Breast epithelium (tissue), 4 donors: ENCODE data around the gene ATP9A. TPM values are rescaled to one million over a fixed set of nuclear protein-coding genes. Genes with fewer than 3 reads are reported as not detected.

Experiments used
- DNase-seq, 2 donors: peaks; one replicate each; pipeline ENCODE4 v3.0.0-alpha.2; 2019; ENCODE audit warnings: low spot score in 2 of 2
- H3K27ac ChIP-seq, 2 donors: fragments of 200-600 bp; sonication (generic) in 1 of 2; one replicate each; pipeline ENCODE4 v1.5.1; 2016 to 2019; ENCODE audit warnings: mild to moderate bottlenecking in 1 of 2
- H3K27me3 ChIP-seq, 2 donors: fragments of 200-600 bp; sonication (generic) in 1 of 2; one replicate each; pipeline versions ENCODE4 v1.5.1 to v1.6.0; 2017 to 2019; ENCODE audit warnings: control low read depth in 1 of 2, mild to moderate bottlenecking in 1 of 2
- H3K36me3 ChIP-seq: fragments of 200-600 bp; one replicate; pipeline ENCODE4 v1.5.1; 2019
- H3K4me1 ChIP-seq, 2 donors: fragments of 200-600 bp; sonication (generic); one replicate each; pipeline ENCODE4 v1.5.1; 2016 to 2019; ENCODE audit warnings: control low read depth in 1 of 2
- H3K4me3 ChIP-seq, 3 donors: fragments of 200-600 bp; sonication (generic); 1 replicate in 2 of 3; 2 replicates in 1 of 3; pipeline ENCODE4 v1.5.1; 2016 to 2019; ENCODE audit warnings: mild to moderate bottlenecking in 3 of 3, moderate library complexity in 2 of 3
- H3K9me3 ChIP-seq, 2 donors: fragments of 200-600 bp; sonication (generic) in 1 of 2; one replicate each; pipeline ENCODE4 v1.5.1; 2016 to 2019; ENCODE audit warnings: control low read depth in 1 of 2
- POLR2A ChIP-seq: fragments of 450-650 bp; IDR thresholded peaks from one replicate; pipeline ENCODE4 v1.6.1; 2016; ENCODE audit warnings: antibody characterized with exemption, mild to moderate bottlenecking, moderate library complexity
- POLR2AphosphoS5 ChIP-seq, 3 donors: sonication (generic); formaldehyde crosslinking; IDR thresholded peaks; one replicate each; pipeline ENCODE4 v1.6.1; 2017; ENCODE audit warnings: antibody characterized with exemption in 3 of 3
- intact Hi-C: fragments of 100-400 bp; cut with DNase I; formaldehyde crosslinking; loops from one replicate; pipeline ENCODE4 v1.15.1; 2023; ENCODE audit warnings: low total_unique reads
- total RNA-seq, 3 donors: library from RNA; depleted of rRNA; stranded (reverse); fragments of >200 nt; gene quantifications; one replicate each; pipeline ENCODE4 v1.1.0, GENCODE V29; 2016
- TF ChIP-seq, protein P1 (sequence below), 3 donors: fragments of 450-650 bp; IDR thresholded peaks; one replicate each; pipeline ENCODE4 v1.5.1; 2016 to 2017; ENCODE audit warnings: antibody characterized with exemption in 3 of 3, mild to moderate bottlenecking in 3 of 3, moderate library complexity in 3 of 3

Gene ATP9A
- total RNA-seq, 3 donors from 2014 or later = 41.6 to 98.4 (median 50.8) TPM

- no peak overlapping the region for H3K27ac ChIP-seq
- DNase-seq = no peak
- no peaks in the 10 kb centered on the region for H3K36me3 ChIP-seq
- H3K27me3 ChIP-seq = no peaks in the 10 kb centered on the region
- no peaks in the 10 kb centered on the region for H3K4me1 ChIP-seq
- TF ChIP-seq POLR2AphosphoS5 (IDR thresholded peaks at IDR 0.05) (no peak), POLR2A (no peak)
- TF ChIP-seq, protein P1, sequence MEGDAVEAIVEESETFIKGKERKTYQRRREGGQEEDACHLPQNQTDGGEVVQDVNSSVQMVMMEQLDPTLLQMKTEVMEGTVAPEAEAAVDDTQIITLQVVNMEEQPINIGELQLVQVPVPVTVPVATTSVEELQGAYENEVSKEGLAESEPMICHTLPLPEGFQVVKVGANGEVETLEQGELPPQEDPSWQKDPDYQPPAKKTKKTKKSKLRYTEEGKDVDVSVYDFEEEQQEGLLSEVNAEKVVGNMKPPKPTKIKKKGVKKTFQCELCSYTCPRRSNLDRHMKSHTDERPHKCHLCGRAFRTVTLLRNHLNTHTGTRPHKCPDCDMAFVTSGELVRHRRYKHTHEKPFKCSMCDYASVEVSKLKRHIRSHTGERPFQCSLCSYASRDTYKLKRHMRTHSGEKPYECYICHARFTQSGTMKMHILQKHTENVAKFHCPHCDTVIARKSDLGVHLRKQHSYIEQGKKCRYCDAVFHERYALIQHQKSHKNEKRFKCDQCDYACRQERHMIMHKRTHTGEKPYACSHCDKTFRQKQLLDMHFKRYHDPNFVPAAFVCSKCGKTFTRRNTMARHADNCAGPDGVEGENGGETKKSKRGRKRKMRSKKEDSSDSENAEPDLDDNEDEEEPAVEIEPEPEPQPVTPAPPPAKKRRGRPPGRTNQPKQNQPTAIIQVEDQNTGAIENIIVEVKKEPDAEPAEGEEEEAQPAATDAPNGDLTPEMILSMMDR (IDR thresholded peaks at IDR 0.05) = no peak
- H3K4me3 ChIP-seq = no peak overlapping the region
- no peaks in the 10 kb centered on the region for H3K9me3 ChIP-seq
- intact Hi-C loops = no loop called here
Measured at GRCh38 chr20:51668947-51669346, 99.2 kb downstream of the ATP9A start.

DNA sequence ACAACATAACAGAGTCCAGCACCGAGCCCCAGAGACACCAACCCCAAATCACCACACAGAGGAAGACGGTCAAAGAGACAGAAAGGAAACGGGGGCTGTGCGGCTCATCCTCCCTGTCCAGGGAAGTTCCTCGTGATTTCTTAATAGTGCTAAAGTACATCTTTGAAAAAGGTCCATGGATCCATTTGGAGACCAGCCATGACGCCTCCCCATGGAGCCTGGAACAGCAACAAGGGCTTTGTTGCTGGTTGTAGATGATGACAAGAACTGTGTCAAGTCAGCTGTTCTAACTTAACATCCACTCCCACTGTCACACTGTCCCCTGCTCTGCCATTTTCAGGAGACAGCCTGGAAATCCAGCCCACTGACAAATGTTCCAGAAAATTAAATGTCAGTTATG is 99.7 kb downstream of the ATP9A start:
- TF ChIP-seq POLR2AphosphoS5 (IDR thresholded peaks at IDR 0.05) (no peak), POLR2A (no peak)
- TF ChIP-seq, protein P1 (IDR thresholded peaks at IDR 0.05) = no peak

DNA sequence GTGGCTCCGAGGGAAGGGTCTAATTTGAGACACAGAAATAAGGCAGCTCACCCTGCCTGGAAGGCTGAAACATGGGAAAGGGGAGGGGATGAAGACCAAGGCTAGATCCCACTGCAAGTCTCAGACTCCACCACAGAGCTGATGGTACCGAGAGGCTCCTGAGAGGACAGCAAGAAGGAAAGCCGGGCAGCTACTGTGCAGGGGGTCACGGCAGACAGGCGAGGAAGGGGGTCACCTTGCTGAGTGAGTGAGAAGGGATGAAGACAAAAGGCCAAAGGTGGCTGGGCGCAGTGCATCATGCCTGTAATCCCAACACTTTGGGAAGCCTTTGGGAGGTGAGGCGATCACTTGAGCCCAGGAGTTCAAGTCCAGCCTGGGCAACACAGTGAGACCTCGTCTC is 100.7 kb downstream of the ATP9A start:
- DNase-seq = no peak
- Histone ChIP-seq H3K9me3 (no peaks in the 10 kb centered on the region), H3K27me3 (no peaks in the 10 kb centered on the region), H3K36me3 (no peaks in the 10 kb centered on the region), H3K4me1 (no peaks in the 10 kb centered on the region), H3K27ac (no peak overlapping the region), H3K4me3 (no peak overlapping the region)
- TF ChIP-seq POLR2A (no peak), POLR2AphosphoS5 (IDR thresholded peaks at IDR 0.05) (no peak)
- TF ChIP-seq, protein P1 (IDR thresholded peaks at IDR 0.05) = no peak
- intact Hi-C loops = no loop called here

More for the DNA sequence above, 99.7 kb downstream of the ATP9A start:
- H3K9me3 ChIP-seq = no peaks in the 10 kb centered on the region
- H3K27me3 ChIP-seq = no peaks in the 10 kb centered on the region
- no peaks in the 10 kb centered on the region for H3K36me3 ChIP-seq
- intact Hi-C loops = no loop called here
- H3K4me3 ChIP-seq = no peak overlapping the region
- H3K4me1 ChIP-seq = no peaks in the 10 kb centered on the region
- DNase-seq = no peak
- no peak overlapping the region for H3K27ac ChIP-seq

DNA sequence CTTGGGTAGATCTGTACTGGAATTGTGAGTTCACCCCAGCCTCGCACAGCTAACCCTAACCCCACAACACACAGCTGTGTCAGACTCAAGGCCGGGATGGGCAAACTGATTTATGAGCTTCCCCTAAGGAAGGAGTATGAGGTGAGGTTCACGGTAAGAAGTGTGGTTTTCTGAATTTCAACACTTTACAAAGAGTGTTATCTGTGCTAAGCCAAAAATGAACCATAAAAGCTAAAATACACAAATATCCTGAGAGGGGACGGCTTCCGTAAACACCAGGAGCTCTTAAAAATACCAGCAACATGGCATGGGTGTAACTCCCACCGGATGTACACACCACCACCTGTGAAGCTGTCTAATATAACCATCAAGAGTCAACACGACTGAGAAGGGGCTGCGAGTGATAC is 101.2 kb downstream of the ATP9A start:
- DNase-seq = no peak
- Histone ChIP-seq H3K9me3 (no peaks in the 10 kb centered on the region), H3K36me3 (no peaks in the 10 kb centered on the region), H3K27ac (no peak overlapping the region), H3K27me3 (no peaks in the 10 kb centered on the region), H3K4me1 (no peaks in the 10 kb centered on the region), H3K4me3 (no peak overlapping the region)
- intact Hi-C loops = no loop called here
- TF ChIP-seq, protein P1 (IDR thresholded peaks at IDR 0.05) = no peak
- TF ChIP-seq POLR2A (no peak), POLR2AphosphoS5 (IDR thresholded peaks at IDR 0.05) (no peak)

DNA sequence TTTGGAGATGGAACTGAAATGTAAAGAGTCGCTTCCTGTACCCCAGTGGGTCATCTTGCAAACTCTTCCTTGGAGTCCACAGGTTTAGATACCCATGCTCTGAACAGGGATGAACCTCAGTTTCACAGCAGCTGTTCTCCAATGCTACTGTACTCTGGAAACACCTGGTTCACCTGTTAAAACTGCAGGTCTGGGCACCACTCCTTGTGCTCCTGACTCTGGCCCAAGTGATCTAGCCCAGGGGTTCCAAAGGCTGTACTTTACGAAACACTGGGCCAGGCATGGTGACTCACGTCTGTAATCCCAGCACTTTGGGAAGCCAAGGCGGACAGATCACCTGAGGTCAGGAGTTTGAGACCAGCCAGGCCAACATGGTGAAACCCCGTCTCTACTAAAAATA is 102.1 kb downstream of the ATP9A start:
- no peaks in the 10 kb centered on the region for H3K9me3 ChIP-seq
- no peaks in the 10 kb centered on the region for H3K4me1 ChIP-seq
- H3K27me3 ChIP-seq = no peaks in the 10 kb centered on the region
- H3K27ac ChIP-seq = no peak overlapping the region
- intact Hi-C loops = no loop called here
- no peak overlapping the region for H3K4me3 ChIP-seq
- DNase-seq = no peak
- TF ChIP-seq POLR2A (no peak), POLR2AphosphoS5 (IDR thresholded peaks at IDR 0.05) (no peak)
- TF ChIP-seq, protein P1 (IDR thresholded peaks at IDR 0.05) = no peak
- H3K36me3 ChIP-seq = no peaks in the 10 kb centered on the region
